K562 (cell line): ENCODE results near the gene KISS1R. TPM values are rescaled to one million over a fixed set of nuclear protein-coding genes. Genes with fewer than 3 reads are reported as not detected.
A peak's percentile ranks its signal among the peaks of the same experiment; 100 is the strongest.

Source experiments
- ARHGAP35 ChIP-seq: fragments of 450-650 bp; IDR thresholded peaks from 2 replicates; pipeline ENCODE4 v1.6.1; 2018; ENCODE audit not compliant: partially characterized antibody
- CREM ChIP-seq: IDR thresholded peaks from 2 replicates; pipeline ENCODE4 v1.6.1; 2014; ENCODE audit warnings: antibody characterized with exemption, low read depth
- DPF2 ChIP-seq: fragments of 450-650 bp; IDR thresholded peaks from 2 replicates; pipeline ENCODE4 v1.6.1; 2016
- ELF4 ChIP-seq: fragments of 450-650 bp; formaldehyde crosslinking; IDR thresholded peaks from 2 replicates; pipeline ENCODE4 v1.4.0; 2022; ENCODE audit warnings: missing genetic modification characterization
- ETS1 ChIP-seq: conservative IDR thresholded peaks from 2 replicates; pipeline ENCODE4 v1.6.1; 2011; ENCODE audit warnings: low read depth, mild to moderate bottlenecking, low read length; ENCODE audit not compliant: control insufficient read depth
- HDGF ChIP-seq: fragments of 450-650 bp; IDR thresholded peaks from 2 replicates; pipeline ENCODE4 v1.6.1; 2016
- JUND ChIP-seq, 2 experiments: IDR thresholded peaks; 2 replicates in 1 of 2; 3 replicates in 1 of 2; pipeline ENCODE4 v1.6.1; 2011; ENCODE audit warnings: borderline replicate concordance in 2 of 2, low read depth in 2 of 2, low read length in 2 of 2, improper control_type of control experiment in 1 of 2, missing biosample characterization in 1 of 2, missing genetic modification characterization in 1 of 2, missing genetic modification reagents in 1 of 2
- LEF1 ChIP-seq: fragments of 450-650 bp; IDR thresholded peaks from 2 replicates; pipeline ENCODE4 v1.6.1; 2016; ENCODE audit warnings: mild to moderate bottlenecking
- MGA ChIP-seq: fragments of 450-650 bp; IDR thresholded peaks from 2 replicates; pipeline ENCODE4 v1.6.1; 2016; ENCODE audit warnings: mild to moderate bottlenecking, moderate library complexity
- MTF1 ChIP-seq: fragments of 250-450 bp; sonication (Bioruptor Pico); IDR thresholded peaks from 2 replicates; pipeline ENCODE4 v1.9.0; 2021; ENCODE audit warnings: moderate library complexity, mild to moderate bottlenecking, inconsistent platforms, borderline replicate concordance
- PHF20 ChIP-seq: fragments of 450-650 bp; IDR thresholded peaks from 2 replicates; pipeline ENCODE4 v1.6.1; 2018; ENCODE audit not compliant: partially characterized antibody
- SNAPC5 ChIP-seq: fragments of 250-450 bp; sonication (Bioruptor Pico); IDR thresholded peaks from 2 replicates; pipeline ENCODE4 v1.8.0; 2021; ENCODE audit warnings: moderate library complexity, mild to moderate bottlenecking, inconsistent platforms
- ZBTB7A ChIP-seq: IDR thresholded peaks from 2 replicates; pipeline ENCODE4 v1.6.1; 2011; ENCODE audit warnings: low read depth, mild to moderate bottlenecking, low read length, moderate library complexity, borderline replicate concordance; ENCODE audit not compliant: control insufficient read depth
- ZNF217 ChIP-seq: sonication (generic); formaldehyde crosslinking; IDR thresholded peaks from 2 replicates; pipeline ENCODE4 v1.8.0; 2022; ENCODE audit warnings: mild to moderate bottlenecking, missing genetic modification reagents
- polyA plus RNA-seq, 8 experiments: library from polyadenylated mRNA; depleted of rRNA in 4 of 8; stranded (reverse) in 5 of 8; unstranded in 3 of 8; fragments of >200 nt; fragmentation: Nextera tagmentation in 2 of 8; fragmentation: Illumina TruSeq in 1 of 8; extraction: Ambion mirVana in 2 of 8; extraction: Trizol in 1 of 8; gene quantifications; 2 replicates each; pipeline versions ENCODE4 v1.2.1 to v1.2.3, GENCODE V29; 2011 to 2014; ENCODE audit warnings: inconsistent platforms in 1 of 8, missing spikeins in 1 of 8
- total RNA-seq, 7 experiments: library from RNA; depleted of rRNA in 6 of 7; stranded (reverse); fragments of >200 nt in 6 of 7; fragmentation: Illumina TruSeq in 2 of 7; extraction: Trizol in 2 of 7; gene quantifications; 2 replicates each; pipeline versions ENCODE4 v1.2.1 to v1.2.3, GENCODE V29; 2011 to 2021; ENCODE audit warnings: low replicate concordance in 1 of 7

KISS1R gene
- total and polyA plus RNA-seq, 9 of the 15 experiments (the other 6 are each of a cell fraction or from before 2014, with no cell fraction given) = 0.37 to 39.4 (median 2.0) TPM

GRCh38 chr19:944171-944567 is 27.0 kb downstream of the KISS1R start (continued):
- TF ChIP-seq ELF4 (peak; percentile 93), ZNF217 (CRISPR knock-in tag) (0 out of 2 replicates have a peak, but pooled peaks have one; percentile 72), ARHGAP35 (no peak), SNAPC5 (CRISPR knock-in tag) (no peak), CREM (peak; percentile 97), HDGF (peak; percentile 73; the same call in 1 of the 2 replicates), PHF20 (peak; percentile 44), JUND (IDR thresholded peaks at IDR 0.05; ENCODE audit: borderline replicate concordance, low read depth, low read length) (peak; percentile 75), JUND (tag; IDR thresholded peaks at IDR 0.05; ENCODE audit: borderline replicate concordance, low read depth, low read length) (peak; percentile 62; the same call in 1 of the 3 replicates), DPF2 (peak; percentile 93), ETS1 (peak; percentile 71), LEF1 (peak; percentile 74), MGA (peak; percentile 9; the same call in 1 of the 2 replicates), MTF1 (CRISPR knock-in tag) (no peak), ZBTB7A (peak; percentile 96)
